ENCODE results near the gene MPC1L. TPM values are rescaled to one million over a fixed set of nuclear protein-coding genes. Genes with fewer than 3 reads are reported as not detected.

The MPC1L gene
- total RNA-seq, 1 donor from 2014 or later: not detected

DNA sequence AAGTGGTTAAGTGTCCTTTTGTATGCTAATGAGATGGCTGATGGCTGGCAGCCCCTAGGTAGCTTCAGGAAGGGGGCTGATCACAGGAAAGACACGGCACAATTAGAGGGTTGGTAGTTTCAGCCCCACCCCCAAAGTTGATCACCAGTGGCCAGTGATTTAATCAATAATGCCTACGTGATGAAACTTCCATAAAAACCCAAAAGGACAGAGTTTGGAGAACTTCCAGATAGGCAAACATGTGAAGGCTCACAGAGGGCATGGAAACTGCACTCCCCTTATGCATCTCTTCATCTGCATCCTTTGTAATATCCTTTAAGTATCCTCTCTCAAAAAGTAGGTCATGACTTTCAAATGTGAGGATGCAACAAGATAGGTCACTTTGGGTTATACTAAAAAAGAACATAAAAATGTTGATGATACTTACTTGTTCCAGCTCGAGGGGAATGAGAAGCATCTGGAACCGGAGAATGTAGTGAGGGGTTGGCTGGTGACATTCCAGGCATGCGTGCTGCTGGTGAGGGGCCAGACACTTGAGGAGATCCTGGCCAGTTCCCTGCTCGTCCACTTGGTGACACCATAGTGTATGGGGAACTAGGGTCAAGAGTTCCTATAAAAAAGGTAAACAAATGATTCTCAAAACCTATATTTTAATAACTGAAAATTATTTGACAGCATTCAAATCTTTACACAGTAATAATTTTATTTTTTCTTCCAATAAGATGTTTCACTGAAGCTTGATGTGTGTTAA is 40.8 kb downstream of the MPC1L start:
- peaks cover 16% of the 10 kb centered on the region for H3K9me3 Mint-ChIP-seq
- TF ChIP-seq, protein P1, sequence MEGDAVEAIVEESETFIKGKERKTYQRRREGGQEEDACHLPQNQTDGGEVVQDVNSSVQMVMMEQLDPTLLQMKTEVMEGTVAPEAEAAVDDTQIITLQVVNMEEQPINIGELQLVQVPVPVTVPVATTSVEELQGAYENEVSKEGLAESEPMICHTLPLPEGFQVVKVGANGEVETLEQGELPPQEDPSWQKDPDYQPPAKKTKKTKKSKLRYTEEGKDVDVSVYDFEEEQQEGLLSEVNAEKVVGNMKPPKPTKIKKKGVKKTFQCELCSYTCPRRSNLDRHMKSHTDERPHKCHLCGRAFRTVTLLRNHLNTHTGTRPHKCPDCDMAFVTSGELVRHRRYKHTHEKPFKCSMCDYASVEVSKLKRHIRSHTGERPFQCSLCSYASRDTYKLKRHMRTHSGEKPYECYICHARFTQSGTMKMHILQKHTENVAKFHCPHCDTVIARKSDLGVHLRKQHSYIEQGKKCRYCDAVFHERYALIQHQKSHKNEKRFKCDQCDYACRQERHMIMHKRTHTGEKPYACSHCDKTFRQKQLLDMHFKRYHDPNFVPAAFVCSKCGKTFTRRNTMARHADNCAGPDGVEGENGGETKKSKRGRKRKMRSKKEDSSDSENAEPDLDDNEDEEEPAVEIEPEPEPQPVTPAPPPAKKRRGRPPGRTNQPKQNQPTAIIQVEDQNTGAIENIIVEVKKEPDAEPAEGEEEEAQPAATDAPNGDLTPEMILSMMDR (IDR thresholded peaks at IDR 0.05; ENCODE audit: unreplicated experiment): peak; percentile 16
- no peak overlapping the region for H3K4me3 Mint-ChIP-seq
- peak overlapping the region; percentile 12 for H3K27ac Mint-ChIP-seq
- peaks cover 24% of the 10 kb centered on the region for H3K36me3 Mint-ChIP-seq
- H3K27me3 Mint-ChIP-seq (ENCODE audit: low read depth): no peaks in the 10 kb centered on the region
- peaks cover 2% of the 10 kb centered on the region for H3K4me1 Mint-ChIP-seq
- no peak for DNase-seq (ENCODE audit: low spot score in 2 of 2, unreplicated experiment in 2 of 2)

- TF ChIP-seq, protein P1 (IDR thresholded peaks at IDR 0.05; ENCODE audit: unreplicated experiment): no peak
- H3K4me1 Mint-ChIP-seq: no peaks in the 10 kb centered on the region
- H3K36me3 Mint-ChIP-seq: peaks cover 25% of the 10 kb centered on the region
- no peaks in the 10 kb centered on the region for H3K27me3 Mint-ChIP-seq (ENCODE audit: low read depth)
- H3K27ac Mint-ChIP-seq: no peak overlapping the region
- DNase-seq (ENCODE audit: low spot score in 2 of 2, unreplicated experiment in 2 of 2): no peak
- peaks cover 12% of the 10 kb centered on the region for H3K9me3 Mint-ChIP-seq
- H3K4me3 Mint-ChIP-seq: no peak overlapping the region
These were observed 47.9 kb downstream of the MPC1L start for GRCh38 chrX:40671126-40671525.

Other genes with a start within 250 kb of the MPC1L start
- 84.2 to 95.7 TPM (median 85.6 TPM) in 3 replicates for gene ATP6AP2, start 42.5 kb upstream of the MPC1L start, total RNA-seq
- 8.9 to 10.2 TPM (median 10.2 TPM) in 3 replicates for gene CXorf38, start 24.1 kb downstream of the MPC1L start, total RNA-seq
- gene MED14, start 112.1 kb downstream of the MPC1L start, total RNA-seq: 41.6 to 46.8 TPM (median 42.0 TPM) in 3 replicates